ENCODE measurements around the gene KCNT2. TPM values are rescaled to one million over a fixed set of nuclear protein-coding genes. Genes with fewer than 3 reads are reported as not detected.

Gene KCNT2
- total RNA-seq, 4 donors from 2014 or later = 0.18 to 3.3 (median 2.0) TPM

- Histone ChIP-seq H3K4me3 (no peak overlapping the region), H3K27ac (no peak overlapping the region), H3K9me3 (no peaks in the 10 kb centered on the region), H3K27me3 (no peaks in the 10 kb centered on the region), H3K4me1 (no peaks in the 10 kb centered on the region), H3K36me3 (no peaks in the 10 kb centered on the region)
- TF ChIP-seq CTCF (IDR thresholded peaks at IDR 0.05) = no peak
- no peak for TF ChIP-seq POLR2A (IDR thresholded peaks at IDR 0.05)
- DNase-seq = no peak
Measured at GRCh38 chr1:196467230-196467925, 140.9 kb downstream of the KCNT2 start.

GRCh38 chr1:196466654-196467053, 141.6 kb downstream of the KCNT2 start:
- no peaks in the 10 kb centered on the region for H3K9me3 ChIP-seq
- no peak overlapping the region for H3K27ac ChIP-seq
- DNase-seq = no peak
- no peaks in the 10 kb centered on the region for H3K27me3 ChIP-seq
- H3K4me1 ChIP-seq = no peaks in the 10 kb centered on the region
- no peak overlapping the region for H3K4me3 ChIP-seq
- TF ChIP-seq CTCF (IDR thresholded peaks at IDR 0.05) (no peak), POLR2A (IDR thresholded peaks at IDR 0.05) (no peak)
- no peaks in the 10 kb centered on the region for H3K36me3 ChIP-seq

GRCh38 chr1:196466166-196466565, 142.1 kb downstream of the KCNT2 start:
- TF ChIP-seq POLR2A (IDR thresholded peaks at IDR 0.05) (no peak), CTCF (IDR thresholded peaks at IDR 0.05) (no peak)
- DNase-seq = no peak
- Histone ChIP-seq H3K9me3 (no peaks in the 10 kb centered on the region), H3K4me1 (no peaks in the 10 kb centered on the region), H3K27ac (no peak overlapping the region), H3K27me3 (no peaks in the 10 kb centered on the region), H3K36me3 (no peaks in the 10 kb centered on the region), H3K4me3 (no peak overlapping the region)

- H3K4me1 ChIP-seq = no peaks in the 10 kb centered on the region
- H3K4me3 ChIP-seq = no peak overlapping the region
- no peak for TF ChIP-seq POLR2A (IDR thresholded peaks at IDR 0.05)
- TF ChIP-seq CTCF (IDR thresholded peaks at IDR 0.05) = no peak
- H3K9me3 ChIP-seq = no peaks in the 10 kb centered on the region
- no peak for DNase-seq
- no peaks in the 10 kb centered on the region for H3K36me3 ChIP-seq
- no peak overlapping the region for H3K27ac ChIP-seq
- H3K27me3 ChIP-seq = no peaks in the 10 kb centered on the region
Measured at GRCh38 chr1:196464480-196464941, 143.7 kb downstream of the KCNT2 start.

- DNase-seq = no peak
- Histone ChIP-seq H3K36me3 (no peaks in the 10 kb centered on the region), H3K4me1 (no peaks in the 10 kb centered on the region), H3K9me3 (no peaks in the 10 kb centered on the region), H3K4me3 (no peak overlapping the region), H3K27me3 (no peaks in the 10 kb centered on the region), H3K27ac (no peak overlapping the region)
- TF ChIP-seq CTCF (IDR thresholded peaks at IDR 0.05) = no peak
- TF ChIP-seq POLR2A (IDR thresholded peaks at IDR 0.05) = no peak
Measured at GRCh38 chr1:196462086-196462485, 146.2 kb downstream of the KCNT2 start.

Measured in Peyer's patch (tissue), 4 donors.